ENCODE results near the gene CPNE9. TPM values are rescaled to one million over a fixed set of nuclear protein-coding genes. Genes with fewer than 3 reads are reported as not detected.

The CPNE9 gene
- total RNA-seq, 1 donor from 2014 or later, result 0.16 TPM

DNA sequence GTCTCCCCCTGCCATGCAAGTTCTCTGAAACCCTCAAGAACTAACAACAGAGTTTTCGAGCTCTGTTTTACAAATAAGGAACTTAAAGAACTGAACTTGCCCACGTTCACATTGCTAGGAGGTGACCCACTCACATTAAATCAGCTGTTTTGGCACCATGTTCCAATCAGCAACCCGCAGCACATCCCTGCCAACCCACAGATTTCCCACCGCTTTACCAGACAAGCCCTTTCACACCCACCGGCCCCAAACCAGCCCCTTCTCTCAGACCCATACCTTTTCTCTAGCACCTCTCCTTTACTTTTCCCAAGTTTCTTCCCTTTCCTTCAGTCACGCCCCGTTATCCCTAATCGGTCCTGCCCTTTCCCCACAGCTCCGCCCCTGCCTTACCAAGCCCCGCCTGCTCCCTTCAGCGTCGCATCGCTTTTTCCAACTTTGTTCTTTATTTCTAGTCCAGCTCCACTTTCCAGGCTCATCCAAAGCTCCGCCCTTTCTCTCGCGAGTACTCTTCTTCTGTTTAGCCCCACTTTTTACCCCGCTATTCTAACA is 27.1 kb downstream of the CPNE9 start:
- Histone ChIP-seq H3K9me3 (replicated peaks) (no peaks in the 10 kb centered on the region), H3K4me1 (peaks cover 52% of the 10 kb centered on the region), H3K36me3 (peaks cover 17% of the 10 kb centered on the region), H3K27ac (replicated peaks) (peak overlapping the region; percentile 100), H3K4me3 (peak overlapping the region; percentile 98), H3K27me3 (ENCODE audit: low read depth) (no peaks in the 10 kb centered on the region)
- no peak for DNase-seq
- TF ChIP-seq, protein P1, sequence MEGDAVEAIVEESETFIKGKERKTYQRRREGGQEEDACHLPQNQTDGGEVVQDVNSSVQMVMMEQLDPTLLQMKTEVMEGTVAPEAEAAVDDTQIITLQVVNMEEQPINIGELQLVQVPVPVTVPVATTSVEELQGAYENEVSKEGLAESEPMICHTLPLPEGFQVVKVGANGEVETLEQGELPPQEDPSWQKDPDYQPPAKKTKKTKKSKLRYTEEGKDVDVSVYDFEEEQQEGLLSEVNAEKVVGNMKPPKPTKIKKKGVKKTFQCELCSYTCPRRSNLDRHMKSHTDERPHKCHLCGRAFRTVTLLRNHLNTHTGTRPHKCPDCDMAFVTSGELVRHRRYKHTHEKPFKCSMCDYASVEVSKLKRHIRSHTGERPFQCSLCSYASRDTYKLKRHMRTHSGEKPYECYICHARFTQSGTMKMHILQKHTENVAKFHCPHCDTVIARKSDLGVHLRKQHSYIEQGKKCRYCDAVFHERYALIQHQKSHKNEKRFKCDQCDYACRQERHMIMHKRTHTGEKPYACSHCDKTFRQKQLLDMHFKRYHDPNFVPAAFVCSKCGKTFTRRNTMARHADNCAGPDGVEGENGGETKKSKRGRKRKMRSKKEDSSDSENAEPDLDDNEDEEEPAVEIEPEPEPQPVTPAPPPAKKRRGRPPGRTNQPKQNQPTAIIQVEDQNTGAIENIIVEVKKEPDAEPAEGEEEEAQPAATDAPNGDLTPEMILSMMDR (IDR thresholded peaks at IDR 0.05; ENCODE audit: borderline replicate concordance), result no peak
- intact Hi-C loops (cut with micrococcal nuclease), result no loop called here

DNA sequence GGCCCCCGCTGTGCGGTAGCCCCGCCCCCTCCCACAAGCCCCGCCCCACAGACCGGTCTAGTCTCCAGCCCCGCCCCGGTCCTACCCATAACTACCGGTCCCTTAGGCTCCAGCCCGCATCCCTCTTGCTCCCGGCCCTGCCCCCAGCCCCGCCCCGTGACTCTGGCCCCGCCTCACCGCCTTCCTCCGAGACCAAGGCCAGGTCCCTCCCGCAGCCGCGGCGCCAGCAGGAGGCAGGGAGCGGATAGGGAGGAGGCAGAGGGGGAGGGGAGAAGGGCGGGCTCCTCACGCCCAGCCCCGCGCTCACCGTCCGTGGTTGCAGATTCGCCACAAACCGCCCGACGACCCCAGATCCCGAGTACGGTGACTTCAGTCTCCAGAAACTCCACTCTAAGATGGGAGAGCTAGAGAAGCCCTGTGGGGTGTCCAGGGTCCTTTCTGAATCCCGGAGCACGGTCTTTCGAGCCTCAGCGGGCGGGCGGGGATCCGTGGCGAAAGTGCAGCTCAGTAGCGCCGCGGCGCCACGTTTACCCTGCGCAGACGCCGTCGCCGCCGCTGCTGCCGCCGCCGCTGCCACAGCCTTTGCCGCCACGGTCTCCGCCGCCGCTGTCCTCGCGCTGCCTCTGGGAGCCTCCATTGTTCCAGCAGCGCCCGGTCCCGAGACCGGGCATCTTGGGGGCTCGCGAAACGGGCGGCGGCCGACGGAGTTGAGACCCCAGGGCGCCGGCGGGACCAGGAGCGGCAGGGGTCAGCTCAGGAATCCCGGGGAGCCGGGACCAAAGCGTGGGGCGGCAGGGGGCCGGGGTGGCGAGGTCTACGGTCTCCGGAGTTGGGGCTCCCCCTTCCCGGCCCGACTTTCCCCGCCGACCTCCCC is 27.8 kb downstream of the CPNE9 start, which contains the start of gene BRPF1:
Gene BRPF1, plus strand, starts transcription at position 530 of the 874 bp plus-strand sequence. CDS start 2,406 bp downstream, outside the sequence.
- H3K27me3 ChIP-seq (ENCODE audit: low read depth), result no peaks in the 10 kb centered on the region
- peak within 1 kb of the TSS; percentile 100 for H3K27ac ChIP-seq (replicated peaks)
- no peaks in the 10 kb centered on the region for H3K9me3 ChIP-seq (replicated peaks)
- intact Hi-C loops (cut with micrococcal nuclease), result no loop called here
- peaks cover 55% of the 10 kb centered on the region for H3K4me1 ChIP-seq
- TF ChIP-seq, protein P1 (IDR thresholded peaks at IDR 0.05; ENCODE audit: borderline replicate concordance), result peak; percentile 25
- H3K4me3 ChIP-seq, result peak within 1 kb of the TSS; percentile 98
- DNase-seq, result peak; percentile 100
- H3K36me3 ChIP-seq, result peaks cover 25% of the 10 kb centered on the region

DNA sequence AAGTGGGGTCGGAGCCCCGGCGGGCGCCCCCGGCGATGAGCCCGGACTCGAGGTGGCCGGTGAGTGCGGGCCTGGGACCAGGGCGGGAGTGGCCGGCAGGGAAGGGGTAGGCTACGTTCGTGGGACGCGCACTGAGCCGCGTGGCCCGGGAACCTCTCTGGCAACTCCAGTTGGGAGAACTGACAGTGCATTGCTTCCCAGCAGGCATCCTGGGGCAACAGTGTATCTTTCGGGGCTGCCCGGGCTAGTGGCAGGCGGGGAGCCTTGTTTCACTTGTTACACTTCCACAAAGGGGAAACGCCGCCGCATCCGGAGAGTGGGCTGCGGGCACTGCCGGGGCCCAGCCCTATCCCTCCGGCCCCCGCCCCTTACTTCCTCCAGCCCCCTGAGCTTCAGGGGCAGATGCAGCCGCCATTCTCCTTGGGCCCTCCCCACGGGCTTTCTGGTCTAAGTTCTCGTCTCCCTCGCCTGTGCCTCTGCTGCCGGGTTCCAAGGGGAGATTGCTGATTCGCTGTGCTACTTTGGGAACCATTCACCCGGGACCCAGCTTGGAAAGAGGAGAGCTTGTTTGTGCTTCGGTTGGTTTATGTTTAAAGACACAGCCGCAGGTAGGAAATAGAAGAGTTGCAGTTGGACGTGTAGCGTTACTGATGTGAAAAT is 28.6 kb downstream of the CPNE9 start:
- H3K27me3 ChIP-seq (ENCODE audit: low read depth), result no peaks in the 10 kb centered on the region
- intact Hi-C loops (cut with micrococcal nuclease), result no loop called here
- no peak for DNase-seq
- H3K4me3 ChIP-seq, result peak overlapping the region; percentile 98
- H3K27ac ChIP-seq (replicated peaks), result peak overlapping the region; percentile 100
- H3K9me3 ChIP-seq (replicated peaks), result no peaks in the 10 kb centered on the region
- TF ChIP-seq, protein P1 (IDR thresholded peaks at IDR 0.05; ENCODE audit: borderline replicate concordance), result no peak
- peaks cover 63% of the 10 kb centered on the region for H3K4me1 ChIP-seq
- peaks cover 32% of the 10 kb centered on the region for H3K36me3 ChIP-seq

DNA sequence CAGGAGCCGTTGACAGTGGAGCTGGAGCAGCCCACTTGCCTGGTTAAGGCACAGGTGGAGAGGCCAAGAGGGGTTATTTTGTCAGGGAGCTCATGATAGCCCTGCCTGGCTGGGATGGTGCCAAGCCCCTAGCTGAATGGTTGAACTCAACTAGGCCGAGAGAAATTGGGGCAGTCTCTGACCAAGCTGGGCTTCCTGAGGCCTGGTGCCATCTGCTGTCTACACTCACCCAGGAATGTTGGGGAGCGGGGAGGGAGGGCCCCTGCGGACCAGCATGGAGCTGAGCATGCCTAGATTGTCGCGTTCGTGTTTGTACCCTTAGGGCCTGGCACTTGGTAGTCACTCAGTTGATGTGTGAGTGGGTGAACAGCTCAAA is 29.1 kb downstream of the CPNE9 start:
- TF ChIP-seq, protein P1 (IDR thresholded peaks at IDR 0.05; ENCODE audit: borderline replicate concordance), result no peak
- peaks cover 66% of the 10 kb centered on the region for H3K4me1 ChIP-seq
- intact Hi-C loops (cut with micrococcal nuclease), result no loop called here
- no peak overlapping the region for H3K27ac ChIP-seq (replicated peaks)
- peak overlapping the region; percentile 98 for H3K4me3 ChIP-seq
- peaks cover 37% of the 10 kb centered on the region for H3K36me3 ChIP-seq
- no peaks in the 10 kb centered on the region for H3K9me3 ChIP-seq (replicated peaks)
- H3K27me3 ChIP-seq (ENCODE audit: low read depth), result no peaks in the 10 kb centered on the region
- no peak for DNase-seq

DNA sequence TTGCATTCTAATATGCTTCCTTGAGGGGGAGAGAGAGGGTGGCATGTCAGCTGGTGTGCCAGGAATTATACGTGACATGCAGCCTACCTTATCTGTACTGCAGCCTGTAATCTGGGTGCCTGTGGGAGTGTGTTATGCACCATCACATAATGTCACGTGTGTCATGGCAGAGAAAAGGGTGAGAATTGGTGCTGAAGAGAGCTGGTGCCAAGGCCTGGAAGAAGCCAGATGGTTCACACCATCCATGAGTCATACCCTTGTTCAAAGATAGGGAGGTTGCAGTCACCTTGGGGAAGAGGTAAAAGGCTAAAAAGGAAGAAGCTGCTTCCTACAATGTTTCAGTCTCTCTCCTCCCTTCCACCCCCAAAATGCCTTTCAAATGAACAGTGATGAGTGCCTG is 33.2 kb downstream of the CPNE9 start:
- H3K9me3 ChIP-seq (replicated peaks), result no peaks in the 10 kb centered on the region
- intact Hi-C loops (cut with micrococcal nuclease), result no loop called here
- H3K4me3 ChIP-seq, result no peak overlapping the region
- TF ChIP-seq, protein P1 (IDR thresholded peaks at IDR 0.05; ENCODE audit: borderline replicate concordance), result no peak
- no peak for DNase-seq
- no peaks in the 10 kb centered on the region for H3K27me3 ChIP-seq (ENCODE audit: low read depth)
- no peak overlapping the region for H3K27ac ChIP-seq (replicated peaks)
- peaks cover 57% of the 10 kb centered on the region for H3K4me1 ChIP-seq
- peaks cover 78% of the 10 kb centered on the region for H3K36me3 ChIP-seq

Data from left ventricle myocardium inferior (tissue), 1 donor.